Measurements from ENCODE around the gene ANKDD1B.

GRCh38 chr5:75632321-75632720 lies 21.1 kb downstream of the ANKDD1B start:
- no peak for TF ChIP-seq CTCF (IDR thresholded peaks at IDR 0.05)
- TF ChIP-seq POLR2A (IDR thresholded peaks at IDR 0.05): no peak
